Naive thymus-derived CD4-positive, alpha-beta T cell (primary cell): Measurements from ENCODE around the gene IL17RB. TPM values are rescaled to one million over a fixed set of nuclear protein-coding genes. Genes with fewer than 3 reads are reported as not detected.

ENCODE experiments used
- ATAC-seq: fragments of 150-1000 bp; cut with Tn5 transposase; 2 replicates; pipeline ENCODE4 v1.10.0; 2021; ENCODE audit warnings: mild to moderate bottlenecking, moderate library complexity
- CTCF ChIA-PET: fragments of 350-600 bp; sonication (Branson Sonifier 250); formaldehyde crosslinking; loops from one replicate; lab custom pipeline; 2021; ENCODE audit warnings: antibody characterized with exemption; lab: Charles Lee
- POLR2A ChIA-PET: fragments of 350-600 bp; sonication (Branson Sonifier 250); formaldehyde crosslinking; loops from one replicate; lab custom pipeline; 2021; ENCODE audit warnings: antibody characterized with exemption, inconsistent platforms; lab: Charles Lee
- DNase-seq, 9 donors: peaks; one replicate each; pipeline versions ENCODE4 v3.0.0 to v3.0.0-alpha.2; 2020 to 2022; ENCODE audit warnings: mixed read lengths in 1 of 9
- H3K27ac ChIP-seq: one replicate; pipeline ENCODE4 v1.7.0; 2013; ENCODE audit warnings: mild to moderate bottlenecking, low read depth, low read length, moderate library complexity
- H3K27me3 ChIP-seq, 2 donors: one replicate each; pipeline ENCODE4 v1.7.0; 2013; ENCODE audit warnings: low read length in 2 of 2, mild to moderate bottlenecking in 2 of 2, moderate library complexity in 2 of 2; ENCODE audit not compliant: control insufficient read depth in 2 of 2, insufficient read depth in 2 of 2
- H3K36me3 ChIP-seq, 3 experiments: 1 replicate in 2 of 3; 2 replicates in 1 of 3; pipeline ENCODE4 v1.7.0; 2013; ENCODE audit warnings: low read length in 3 of 3, mild to moderate bottlenecking in 3 of 3, moderate library complexity in 1 of 3; ENCODE audit not compliant: insufficient read depth in 3 of 3, control insufficient read depth in 2 of 3
- H3K4me1 ChIP-seq, 2 donors: one replicate each; pipeline ENCODE4 v1.7.0; 2013; ENCODE audit warnings: low read length in 2 of 2, mild to moderate bottlenecking in 2 of 2, moderate library complexity in 1 of 2; ENCODE audit not compliant: control insufficient read depth in 2 of 2, insufficient read depth in 2 of 2
- H3K4me3 ChIP-seq: 2 replicates; pipeline ENCODE4 v1.7.0; 2013; ENCODE audit warnings: mild to moderate bottlenecking, low read length
- H3K9me3 ChIP-seq, 3 experiments: 1 replicate in 2 of 3; 2 replicates in 1 of 3; pipeline ENCODE4 v1.7.0; 2013; ENCODE audit warnings: low read length in 3 of 3; ENCODE audit not compliant: control insufficient read depth in 2 of 3
- H3K27ac Mint-ChIP-seq, 9 donors: one replicate each; pipeline ENCODE4 v1.8.0; 2020 to 2022; ENCODE audit warnings: mixed read lengths in 9 of 9, mild to moderate bottlenecking in 8 of 9, moderate library complexity in 5 of 9, inconsistent platforms in 2 of 9
- H3K27me3 Mint-ChIP-seq, 5 donors: one replicate each; pipeline ENCODE4 v1.8.0; 2021 to 2022; ENCODE audit warnings: mixed read lengths in 5 of 5, mild to moderate bottlenecking in 1 of 5
- H3K36me3 Mint-ChIP-seq, 5 donors: one replicate each; pipeline ENCODE4 v1.8.0; 2020 to 2022; ENCODE audit warnings: mixed read lengths in 5 of 5, mild to moderate bottlenecking in 3 of 5, inconsistent platforms in 1 of 5
- H3K4me1 Mint-ChIP-seq, 7 donors: one replicate each; pipeline ENCODE4 v1.8.0; 2020 to 2022; ENCODE audit warnings: mixed read lengths in 7 of 7, mild to moderate bottlenecking in 3 of 7, inconsistent platforms in 1 of 7
- H3K4me3 Mint-ChIP-seq, 10 donors: one replicate each; pipeline ENCODE4 v1.8.0; 2020 to 2022; ENCODE audit warnings: mild to moderate bottlenecking in 10 of 10, mixed read lengths in 10 of 10, moderate library complexity in 6 of 10, inconsistent platforms in 2 of 10
- H3K9me3 Mint-ChIP-seq, 11 donors: one replicate each; pipeline ENCODE4 v1.8.0; 2020 to 2022; ENCODE audit warnings: mixed read lengths in 11 of 11, mild to moderate bottlenecking in 4 of 11, inconsistent platforms in 1 of 11, moderate library complexity in 1 of 11
- intact Hi-C, 2 donors: fragments of 100-400 bp; cut with micrococcal nuclease; formaldehyde crosslinking; loops; one replicate each; pipeline ENCODE4 v1.15.1; 2023
- polyA plus RNA-seq, 2 donors: library from polyadenylated mRNA; unstranded; fragments of 300-500 nt; fragmentation: Illumina TruSeq; gene quantifications; one replicate each; pipeline ENCODE4 v1.2.3, GENCODE V29; 2021
- total RNA-seq, 6 experiments: library from RNA in 5 of 6; stranded (reverse) in 5 of 6; gene quantifications; 1 replicate in 5 of 6; 2 replicates in 1 of 6; pipeline ENCODE4 v1.2.3 and lab custom pipeline; 2021 to 2026

IL17RB gene
- total and polyA plus RNA-seq, 7 experiments from 2014 or later = 0.22 to 6.0 (median 0.59) TPM; not detected in 3

DNA sequence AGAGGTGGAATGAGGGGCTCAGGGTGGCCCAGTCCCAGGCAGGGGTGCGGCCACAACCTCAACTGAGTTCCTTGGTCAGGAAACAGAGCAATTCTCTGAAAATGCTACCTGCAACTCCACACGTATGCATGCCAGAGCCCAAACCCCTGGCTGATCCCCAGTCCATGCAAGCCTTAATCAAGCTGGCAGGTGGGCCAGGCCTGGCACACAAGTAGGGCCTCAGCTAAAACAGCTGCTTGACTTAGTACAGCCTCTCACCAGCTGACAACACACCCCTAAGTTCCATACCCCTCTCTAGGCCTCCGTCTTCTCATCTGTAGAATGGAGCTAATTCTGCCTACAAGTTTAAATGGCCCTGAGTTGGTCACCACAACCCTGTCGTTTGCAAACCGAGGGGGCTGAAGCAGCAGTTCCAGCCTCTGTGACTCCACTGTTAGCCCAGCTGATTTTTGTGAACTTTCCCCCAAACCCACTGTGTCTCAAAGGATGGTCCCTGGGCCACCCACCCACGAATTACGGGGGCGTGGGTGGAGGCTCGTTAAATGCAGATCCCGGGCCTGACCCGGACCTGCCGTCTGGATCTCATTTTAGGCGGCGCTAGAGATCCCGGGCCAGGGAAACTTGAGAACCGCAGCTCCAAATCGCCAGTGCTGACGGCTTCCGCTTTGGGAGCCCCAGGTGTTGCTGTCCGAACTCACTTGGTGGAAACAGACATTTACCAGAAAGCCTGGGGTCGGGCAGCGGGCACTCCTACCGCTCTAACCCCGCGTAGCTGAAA lies 1.1 kb upstream of the IL17RB start:
- ChIA-PET CTCF (no interaction called here), POLR2A (no interaction called here)
- peaks cover 0 to 3% (median 0%) of the 10 kb centered on the region in 5 donors for H3K36me3 Mint-ChIP-seq
- peaks cover 0 to 13% of the 10 kb centered on the region in 2 donors for H3K27me3 ChIP-seq
- no peaks in the 10 kb centered on the region for H3K9me3 Mint-ChIP-seq
- H3K4me3 ChIP-seq = no peak overlapping the region
- H3K27ac ChIP-seq = no peak overlapping the region
- peaks cover 0 to 8% (median 0%) of the 10 kb centered on the region in 7 donors for H3K4me1 Mint-ChIP-seq
- DNase-seq (no peak), ATAC-seq (no peak)
- no peak overlapping the region for H3K27ac Mint-ChIP-seq
- intact Hi-C loops = no loop called here
- no peaks in the 10 kb centered on the region for H3K4me1 ChIP-seq
- H3K9me3 ChIP-seq = no peaks in the 10 kb centered on the region
- H3K4me3 Mint-ChIP-seq = peak overlapping the region in 8 of 10 donors; percentile 16 to 69 (median 60)
- H3K27me3 Mint-ChIP-seq = peaks cover 45 to 68% (median 57%) of the 10 kb centered on the region in 5 donors
- no peaks in the 10 kb centered on the region for H3K36me3 ChIP-seq

GRCh38 chr3:53845881-53846133 lies 561 bp upstream of the IL17RB start:
- Mint-ChIP-seq H3K4me3 (peak overlapping the region in 7 of 10 donors; percentile 12 to 69 (median 59)), H3K9me3 (no peaks in the 10 kb centered on the region), H3K27ac (no peak overlapping the region), H3K4me1 (peaks cover 0 to 8% (median 0%) of the 10 kb centered on the region in 7 donors), H3K36me3 (peaks cover 0 to 3% (median 0%) of the 10 kb centered on the region in 5 donors), H3K27me3 (peaks cover 46 to 68% (median 57%) of the 10 kb centered on the region in 5 donors)
- POLR2A ChIA-PET = no interaction called here
- intact Hi-C loops = no loop called here
- peaks cover 0 to 13% of the 10 kb centered on the region in 2 donors for H3K27me3 ChIP-seq
- H3K36me3 ChIP-seq = no peaks in the 10 kb centered on the region
- H3K4me3 ChIP-seq = no peak overlapping the region
- ATAC-seq = no peak
- no peaks in the 10 kb centered on the region for H3K4me1 ChIP-seq
- DNase-seq = no peak
- CTCF ChIA-PET = no interaction called here
- no peak overlapping the region for H3K27ac ChIP-seq
- no peaks in the 10 kb centered on the region for H3K9me3 ChIP-seq

- CTCF ChIA-PET = no interaction called here
These were observed 435 bp downstream of the IL17RB start for GRCh38 chr3:53846851-53847155.

GRCh38 chr3:53849916-53850315 lies 3.5 kb downstream of the IL17RB start:
- Histone ChIP-seq H3K9me3 (no peaks in the 10 kb centered on the region), H3K4me1 (no peaks in the 10 kb centered on the region), H3K27ac (no peak overlapping the region), H3K27me3 (peaks cover 0 to 13% of the 10 kb centered on the region in 2 donors), H3K4me3 (no peak overlapping the region), H3K36me3 (no peaks in the 10 kb centered on the region)
- ChIA-PET CTCF (no interaction called here), POLR2A (no interaction called here)
- Mint-ChIP-seq H3K4me1 (peaks cover 0 to 8% (median 0%) of the 10 kb centered on the region in 7 donors), H3K27ac (no peak overlapping the region), H3K27me3 (peaks cover 36 to 49% (median 46%) of the 10 kb centered on the region in 5 donors), H3K36me3 (peaks cover 0 to 3% (median 0%) of the 10 kb centered on the region in 5 donors), H3K9me3 (no peaks in the 10 kb centered on the region), H3K4me3 (no peak overlapping the region)
- no peak for ATAC-seq
- intact Hi-C loops = no loop called here
- no peak for DNase-seq

More at GRCh38 chr3:53846851-53847155, 435 bp downstream of the IL17RB start:
- Mint-ChIP-seq H3K36me3 (peaks cover 0 to 3% (median 0%) of the 10 kb centered on the region in 5 donors), H3K27me3 (peaks cover 53 to 70% (median 58%) of the 10 kb centered on the region in 5 donors), H3K27ac (no peak overlapping the region), H3K4me1 (peaks cover 0 to 8% (median 0%) of the 10 kb centered on the region in 7 donors), H3K4me3 (peak overlapping the region; percentile 48 to 76 (median 64)), H3K9me3 (no peaks in the 10 kb centered on the region)
- DNase-seq = no peak
- ATAC-seq = no peak
- Histone ChIP-seq H3K4me3 (no peak overlapping the region), H3K9me3 (no peaks in the 10 kb centered on the region), H3K4me1 (no peaks in the 10 kb centered on the region), H3K27me3 (peaks cover 0 to 13% of the 10 kb centered on the region in 2 donors), H3K36me3 (no peaks in the 10 kb centered on the region), H3K27ac (no peak overlapping the region)
- intact Hi-C loops = no loop called here
- POLR2A ChIA-PET = no interaction called here

- Histone ChIP-seq H3K27me3 (peaks cover 0 to 6% of the 10 kb centered on the region in 2 donors), H3K4me3 (no peak overlapping the region), H3K27ac (no peak overlapping the region), H3K36me3 (no peaks in the 10 kb centered on the region), H3K4me1 (no peaks in the 10 kb centered on the region), H3K9me3 (no peaks in the 10 kb centered on the region)
- Mint-ChIP-seq H3K36me3 (peaks cover 0 to 3% (median 0%) of the 10 kb centered on the region in 5 donors), H3K27ac (no peak overlapping the region), H3K27me3 (peaks cover 30 to 41% (median 40%) of the 10 kb centered on the region in 5 donors), H3K4me3 (no peak overlapping the region), H3K4me1 (peaks cover 0 to 8% (median 0%) of the 10 kb centered on the region in 7 donors), H3K9me3 (no peaks in the 10 kb centered on the region)
- CTCF ChIA-PET = no interaction called here
- DNase-seq = no peak
- intact Hi-C loops = no loop called here
- no peak for ATAC-seq
- POLR2A ChIA-PET = no interaction called here
These were observed 4.5 kb downstream of the IL17RB start for GRCh38 chr3:53850895-53851294.

- H3K9me3 Mint-ChIP-seq = no peaks in the 10 kb centered on the region
- H3K36me3 Mint-ChIP-seq = peaks cover under 1 to 7% (median 6%) of the 10 kb centered on the region in 5 donors
- no peak overlapping the region for H3K4me3 ChIP-seq
- no peak for ATAC-seq
- no peak overlapping the region for H3K27ac Mint-ChIP-seq
- intact Hi-C loops = no loop called here
- peaks cover 0 to 5% (median 0%) of the 10 kb centered on the region in 7 donors for H3K4me1 Mint-ChIP-seq
- no peaks in the 10 kb centered on the region for H3K4me1 ChIP-seq
- H3K27ac ChIP-seq = no peak overlapping the region
- H3K4me3 Mint-ChIP-seq = no peak overlapping the region
- H3K9me3 ChIP-seq = no peaks in the 10 kb centered on the region
- H3K27me3 ChIP-seq = no peaks in the 10 kb centered on the region
- peaks cover 0 to 5% (median 0%) of the 10 kb centered on the region in 3 experiments for H3K36me3 ChIP-seq
- H3K27me3 Mint-ChIP-seq = peaks cover 4 to 7% (median 5%) of the 10 kb centered on the region in 5 donors
- POLR2A ChIA-PET = no interaction called here
- DNase-seq = no peak
- CTCF ChIA-PET = no interaction called here
These were observed 10.6 kb downstream of the IL17RB start for GRCh38 chr3:53856964-53857363.
